ENCODE data around the gene INPP5J.
"Not testable (repeated sequence)": the region's sequence is repeated elsewhere in the genome, so short reads cannot be mapped to it uniquely, and the experiment has no call there.

The INPP5J gene

DNA sequence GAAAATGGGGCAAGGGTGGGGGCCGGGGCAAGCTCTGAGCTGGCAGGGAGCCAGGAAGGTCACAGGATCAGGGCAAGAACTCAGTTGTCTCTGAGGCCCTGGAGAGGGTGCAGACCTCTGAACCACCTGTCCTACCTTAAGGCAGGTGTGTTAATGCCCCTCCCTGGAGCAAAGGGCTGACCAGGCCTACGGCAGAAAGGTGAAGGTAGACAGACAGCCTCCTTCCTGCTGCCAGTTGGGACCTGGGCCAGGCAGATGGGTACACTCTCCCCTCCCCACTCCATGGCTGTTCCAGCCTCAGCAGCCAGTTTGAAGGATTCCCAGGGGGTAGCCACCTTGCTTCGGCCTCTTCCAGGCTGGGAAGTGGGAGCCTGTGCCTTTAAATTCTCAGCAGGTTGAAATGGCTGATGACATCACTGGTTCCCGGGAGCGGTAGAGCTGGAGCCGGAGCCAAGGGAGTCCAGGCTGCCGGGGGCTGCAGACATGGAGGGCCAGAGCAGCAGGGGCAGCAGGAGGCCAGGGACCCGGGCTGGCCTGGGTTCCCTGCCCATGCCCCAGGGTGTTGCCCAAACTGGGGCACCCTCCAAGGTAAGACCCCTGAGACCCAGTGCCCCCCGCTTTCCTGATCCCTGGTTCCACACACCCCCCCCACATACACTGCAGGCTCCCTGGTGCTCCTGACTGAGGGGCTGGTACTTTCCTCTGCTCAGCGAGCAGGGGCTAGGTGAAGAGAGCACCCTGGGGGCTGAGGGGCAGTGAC lies at the start of gene INPP5J:
TSS of gene INPP5J (plus strand) at position 435 of the 760 bp plus-strand sequence. CDS start at position 484, 49 bp downstream.
- peak; percentile 58 for DNase-seq

DNA sequence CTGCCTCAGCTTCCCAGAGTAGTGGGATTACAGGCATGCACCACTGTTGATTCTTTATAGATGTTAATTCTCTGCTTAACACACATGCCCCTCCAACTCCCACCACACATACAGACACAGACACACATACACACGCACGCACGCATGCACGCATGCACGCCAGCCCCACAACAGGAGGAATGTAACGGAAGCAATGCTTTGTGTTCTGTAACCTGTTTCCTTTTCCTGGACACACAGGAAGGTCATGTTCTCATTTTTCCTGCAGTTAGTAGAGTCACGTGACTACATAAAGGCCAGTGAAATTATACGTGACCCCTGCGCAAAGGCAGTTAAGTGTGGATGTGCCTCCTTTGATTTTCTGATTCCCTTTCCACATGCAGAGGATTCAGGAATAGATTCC lies 49.6 kb upstream of the INPP5J start:
- not testable (repeated sequence) for DNase-seq

DNA sequence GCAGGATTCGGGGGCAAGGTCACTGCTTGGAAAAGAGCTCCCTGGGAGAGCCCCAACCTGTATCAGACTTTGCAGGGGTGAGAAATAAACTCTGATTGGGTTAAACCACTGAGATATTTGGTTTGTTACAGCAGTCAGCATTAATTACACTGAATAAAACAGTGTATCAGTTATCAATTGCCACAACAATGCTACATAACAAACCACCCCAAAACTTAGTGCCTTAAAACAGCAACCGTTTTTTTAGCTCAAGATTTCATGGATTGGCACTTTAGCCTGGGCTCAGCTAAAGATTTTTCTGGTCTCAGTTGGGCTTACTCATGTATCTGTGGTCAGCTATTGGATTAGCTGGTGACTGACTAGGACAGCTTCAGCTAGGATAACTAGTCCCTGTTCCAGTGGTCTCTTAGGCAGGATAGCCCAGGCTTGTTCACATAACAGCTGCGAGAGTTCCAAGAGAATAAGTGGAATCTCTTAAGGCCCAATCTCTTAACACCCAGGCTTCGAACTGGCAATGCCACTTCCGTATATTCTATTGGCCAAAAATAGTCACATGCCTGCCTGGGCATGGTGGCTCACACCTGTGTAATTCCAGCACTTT lies 49.1 kb upstream of the INPP5J start:
- DNase-seq, result not testable (repeated sequence)

DNA sequence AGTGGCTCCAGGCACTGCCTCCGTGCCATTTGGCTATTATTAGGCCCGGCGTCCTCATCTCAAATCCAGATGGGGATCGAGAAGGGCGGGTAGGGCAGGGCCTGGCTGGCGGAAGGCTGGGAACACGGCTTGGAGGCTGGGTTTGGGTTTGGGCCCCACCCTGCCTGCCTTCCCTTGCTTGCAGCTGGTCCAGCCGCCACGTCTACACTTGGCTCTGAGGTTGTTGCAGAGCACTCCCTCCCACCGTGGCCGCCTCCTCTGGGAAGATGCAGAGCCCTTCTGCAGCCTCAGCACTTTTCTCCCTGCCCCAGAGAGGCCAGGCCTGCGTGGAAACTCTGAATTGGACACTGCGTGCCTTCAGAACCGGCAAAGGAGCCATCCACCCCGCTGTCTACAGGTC lies 46.8 kb upstream of the INPP5J start:
- DNase-seq, result peak; percentile 65

DNA sequence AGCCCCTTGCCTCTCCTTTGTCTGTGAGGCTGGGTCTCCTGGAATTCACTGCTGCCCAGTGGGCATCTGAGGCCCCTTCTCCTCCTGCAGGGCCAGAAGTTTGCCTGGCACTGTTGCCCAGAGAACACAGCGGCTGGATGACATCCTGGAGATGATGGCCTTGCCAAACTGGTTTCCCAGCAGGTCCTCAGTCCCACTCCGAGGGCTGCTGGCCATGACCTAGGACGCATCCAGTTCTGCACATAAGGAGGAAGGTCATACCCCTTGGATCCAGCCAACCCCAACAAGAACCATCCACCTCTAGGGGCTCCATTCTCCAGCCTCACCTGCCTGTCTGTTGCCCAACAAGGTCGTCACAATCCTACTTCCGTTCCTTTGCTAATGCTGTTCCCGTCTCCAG lies 45.1 kb upstream of the INPP5J start:
- DNase-seq, result no peak

DNA sequence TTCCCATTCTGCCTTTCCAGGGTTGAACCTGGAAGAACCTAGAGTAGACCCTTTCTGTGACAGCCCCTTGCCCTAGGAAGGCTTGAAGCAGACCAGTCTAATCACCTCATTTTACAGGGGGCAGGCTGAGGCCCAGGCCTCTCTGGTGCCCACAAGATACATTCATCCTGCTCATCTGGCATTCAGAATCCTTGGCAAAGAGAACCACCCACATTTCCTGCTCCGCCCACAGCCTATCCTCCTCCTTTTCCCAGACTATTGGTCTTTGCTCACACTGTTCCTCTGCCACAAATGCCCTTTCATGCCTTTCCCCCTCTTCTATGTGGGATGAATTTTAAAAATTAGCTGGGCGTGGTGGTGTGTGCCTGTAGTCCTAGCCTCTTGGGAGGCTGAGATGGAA lies 44.4 kb upstream of the INPP5J start:
- not testable (repeated sequence) for DNase-seq

DNA sequence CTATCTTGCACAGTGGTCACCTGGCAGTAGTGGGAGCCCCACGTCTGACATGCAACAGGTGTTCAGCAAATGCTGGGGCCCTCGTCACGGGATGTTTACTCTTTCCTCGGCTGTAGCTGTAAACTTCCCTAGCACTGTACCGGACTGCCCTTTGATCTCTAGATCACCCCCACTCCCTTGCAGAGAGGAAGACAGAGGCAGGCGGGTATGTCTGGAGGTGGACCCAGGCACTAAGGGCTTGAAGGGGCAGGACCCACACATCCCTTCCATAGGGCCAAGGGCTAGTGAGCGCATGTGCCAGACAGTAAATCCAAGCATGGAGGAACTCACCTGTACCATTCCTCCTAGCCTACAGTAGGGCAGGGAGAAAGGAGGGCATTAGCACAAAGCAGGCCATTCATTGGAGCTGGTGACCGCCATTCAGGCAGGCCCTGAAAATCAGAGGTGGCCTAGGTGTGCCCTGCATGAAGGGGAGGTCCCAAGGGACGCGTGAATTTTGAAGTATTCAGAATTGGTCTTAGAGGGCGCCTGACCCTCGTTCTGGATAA lies 43.6 kb upstream of the INPP5J start:
- no peak for DNase-seq

DNA sequence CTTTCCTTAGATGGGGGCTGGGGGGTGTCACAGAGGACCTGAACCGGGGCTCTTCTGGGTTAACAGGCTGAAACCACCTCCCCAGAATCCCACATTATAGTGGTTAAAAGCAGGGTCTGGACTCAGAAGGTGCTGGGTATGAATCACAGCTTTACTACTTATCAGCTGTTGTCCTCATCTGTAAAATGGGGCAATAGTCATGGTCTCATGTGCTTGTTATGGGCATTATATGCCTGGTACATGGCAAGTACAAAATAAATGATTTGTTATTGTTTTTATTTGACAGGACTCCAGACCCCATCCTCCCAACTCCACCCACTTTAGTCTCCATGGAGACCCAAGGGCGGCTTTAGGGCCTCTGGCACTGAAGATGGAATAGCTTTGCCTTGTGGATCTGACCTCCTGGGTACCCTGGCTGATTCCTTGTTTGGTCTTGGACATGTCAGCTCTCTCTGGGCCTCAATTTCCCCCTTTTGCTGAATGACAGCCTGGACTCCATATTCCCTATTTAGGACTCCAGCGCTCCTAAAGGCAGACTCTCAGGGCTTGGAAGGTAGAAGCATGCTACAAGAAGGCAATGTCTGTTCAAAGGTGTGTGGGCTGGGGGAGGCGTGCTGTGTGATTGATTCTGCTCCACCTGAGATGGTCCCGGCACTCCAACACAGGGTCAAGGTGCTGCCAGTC lies 42.5 kb upstream of the INPP5J start:
- no peak for DNase-seq

DNA sequence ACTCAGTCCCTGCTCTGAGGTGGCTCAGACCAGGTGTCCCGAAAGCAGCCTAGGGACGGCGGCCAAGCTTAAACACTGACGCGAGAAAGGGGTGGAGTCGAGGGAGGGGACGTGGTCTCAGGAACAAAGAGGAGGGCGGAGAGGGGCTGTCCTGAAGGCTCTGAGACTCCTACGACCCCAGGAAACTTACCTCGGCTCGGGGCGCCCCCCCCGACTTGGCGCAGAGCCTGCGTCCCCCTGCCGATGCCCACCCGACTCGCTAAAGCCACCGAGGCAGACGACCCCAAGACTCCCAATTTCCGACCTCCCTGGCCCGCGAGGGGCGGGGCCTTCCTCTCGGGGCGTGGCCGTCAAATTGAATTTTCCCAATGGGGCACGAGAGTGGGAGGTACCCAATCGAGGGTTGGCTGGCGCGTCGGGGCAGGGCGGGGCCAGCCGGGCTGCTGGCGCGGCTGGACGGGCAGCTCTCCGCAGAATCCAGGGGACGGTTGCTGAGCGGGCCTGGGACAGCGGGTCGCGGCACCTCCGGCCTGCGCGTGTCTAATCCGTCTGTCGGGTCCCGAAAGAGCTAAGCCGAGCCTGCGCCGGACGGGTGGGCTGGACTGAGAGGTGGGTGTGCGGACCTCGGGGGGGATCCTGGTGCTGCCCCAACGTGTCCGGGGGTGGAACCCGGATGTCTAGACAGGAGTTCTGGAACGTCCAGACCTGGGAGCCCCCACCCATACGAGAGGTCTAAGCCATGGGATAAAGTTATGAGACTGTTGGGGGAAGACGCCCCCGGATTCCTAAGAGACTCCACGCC lies 41.7 kb upstream of the INPP5J start, which contains the start of gene SMTN:
TSS of gene SMTN (plus strand) at position 471 of the 802 bp plus-strand sequence. CDS start 1,941 bp downstream, outside the sequence.
- DNase-seq, result peak; percentile 91

GRCh38 chr22:31081963-31082605 lies 40.7 kb upstream of the INPP5J start:
- DNase-seq, result peak; percentile 74

DNA sequence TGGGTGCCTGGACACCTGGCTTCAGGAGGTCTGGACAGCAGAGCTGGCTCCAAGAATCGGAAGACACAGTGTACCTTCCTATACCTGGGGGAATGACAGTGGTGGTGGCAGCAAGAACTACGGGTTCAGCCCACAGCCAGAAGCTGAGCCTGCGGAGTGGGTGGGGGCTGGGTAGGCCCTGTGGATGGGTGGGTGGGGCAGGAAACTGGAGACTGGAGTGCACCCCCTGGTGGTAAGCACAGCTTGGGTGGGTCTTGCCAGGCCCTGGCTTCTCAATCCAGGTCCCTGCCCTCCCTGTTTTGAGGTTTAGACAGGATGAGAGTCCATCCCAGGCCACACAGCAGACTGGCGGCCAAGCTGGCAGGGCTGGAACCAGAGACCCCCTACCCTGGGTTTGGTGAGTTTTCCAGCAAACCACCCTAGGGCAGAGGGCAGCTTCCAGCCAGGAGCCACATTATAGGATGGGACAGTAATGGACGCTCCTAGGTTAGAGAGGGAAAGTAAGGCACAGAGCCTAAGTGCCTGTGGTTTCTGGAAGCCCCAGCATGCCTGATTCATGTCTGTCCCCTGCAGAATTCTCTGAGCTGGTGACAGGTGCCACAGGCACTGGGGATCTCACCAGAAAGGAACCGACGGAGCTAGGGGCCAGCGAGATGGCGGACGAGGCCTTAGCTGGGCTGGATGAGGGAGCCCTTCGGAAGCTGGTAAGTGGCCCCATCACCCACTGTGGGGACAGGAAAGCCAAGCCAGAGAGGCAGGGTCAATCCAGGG lies 40.0 kb upstream of the INPP5J start:
- peak; percentile 67 for DNase-seq

DNA sequence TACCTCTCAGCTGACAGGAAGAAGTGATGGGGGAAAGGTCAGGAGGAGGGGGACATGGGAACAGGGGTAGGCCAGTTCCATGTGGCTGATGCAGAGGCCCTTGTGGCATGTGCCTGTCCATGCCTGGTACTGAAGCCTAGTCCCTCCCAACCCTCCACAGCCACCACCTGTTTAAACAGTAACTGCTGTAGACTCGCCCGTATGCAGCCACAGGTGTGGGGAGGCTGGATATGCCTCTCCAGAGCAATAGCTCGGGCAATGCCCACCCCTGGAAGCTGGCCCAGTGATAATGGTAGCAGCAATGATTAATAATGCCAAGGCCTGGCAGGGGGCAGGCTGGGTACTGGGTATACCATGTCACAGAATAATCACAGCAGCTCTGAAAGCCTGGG lies 39.4 kb upstream of the INPP5J start:
- DNase-seq, result no peak

- DNase-seq, result no peak
Observed at GRCh38 chr22:31083923-31084810, 38.6 kb upstream of the INPP5J start.

GRCh38 chr22:31084811-31085492 lies 37.8 kb upstream of the INPP5J start:
- DNase-seq, result peak; percentile 91

GRCh38 chr22:31085493-31085824 lies 37.3 kb upstream of the INPP5J start:
- no peak for DNase-seq

GRCh38 chr22:31085928-31086327 lies 36.8 kb upstream of the INPP5J start:
- DNase-seq, result no peak

DNA sequence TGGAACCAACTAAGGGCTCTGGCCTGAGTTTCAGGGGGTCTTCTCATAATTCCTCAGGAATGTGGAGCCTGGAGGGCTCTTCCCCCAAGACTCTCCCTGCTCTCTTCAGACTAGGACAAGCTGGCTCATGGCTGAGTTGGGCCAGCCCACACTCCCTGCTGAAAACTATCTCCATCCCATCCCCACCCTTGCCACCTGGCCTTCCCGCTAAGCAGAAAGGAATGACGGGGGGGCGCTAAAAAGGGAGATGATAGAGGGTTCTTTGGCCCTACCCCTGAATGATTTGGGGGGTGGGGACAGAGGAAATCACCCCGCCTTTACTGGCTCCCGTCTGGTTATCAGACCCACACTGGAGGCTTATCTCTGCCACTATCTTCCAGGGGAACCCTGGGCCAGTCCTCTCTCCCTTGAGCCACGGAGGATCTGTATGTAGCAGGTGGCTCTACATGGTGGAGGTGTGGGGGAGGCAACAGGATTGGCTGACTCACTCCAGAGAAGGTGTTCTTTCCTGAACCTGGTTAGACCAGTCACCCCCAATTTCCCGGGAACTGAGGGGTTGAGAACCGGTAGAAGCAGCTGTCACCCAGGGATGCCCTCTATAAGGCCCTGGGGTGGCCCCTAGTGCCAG lies 35.9 kb upstream of the INPP5J start:
- no peak for DNase-seq

- DNase-seq, result no peak
Observed at GRCh38 chr22:31087744-31088215, 35.0 kb upstream of the INPP5J start.

Measured in fibroblast of skin of right biceps (primary cell).